SK-N-SH (cell line): Measurements from ENCODE around the gene BSN. TPM values are rescaled to one million over a fixed set of nuclear protein-coding genes. Genes with fewer than 3 reads are reported as not detected.
A peak's percentile ranks its signal among the peaks of the same experiment; 100 is the strongest.
"Not testable (repeated sequence)": the region's sequence is repeated elsewhere in the genome, so short reads cannot be mapped to it uniquely, and the experiment has no call there.

Experiments
- CTCF ChIA-PET: fragments of 300-600, 350-600 bp; formaldehyde crosslinking; extraction: SDS; loops from one replicate; lab custom pipeline; 2021; lab: Yijun Ruan, JAX
- POLR2A ChIA-PET: fragments of 350-600 bp; sonication (Branson Sonifier 250); formaldehyde crosslinking; extraction: SDS; loops from one replicate; lab custom pipeline; 2020; ENCODE audit warnings: antibody characterized with exemption, inconsistent platforms; lab: Yijun Ruan, JAX
- DNase-seq: peaks from one replicate; pipeline ENCODE4 v3.0.0; 2012
- H2AFZ ChIP-seq: fragments of 200-600 bp; sonication (generic); 2 replicates; pipeline ENCODE4 v1.8.1; 2016; ENCODE audit warnings: antibody characterized with exemption, mild to moderate bottlenecking, low read depth
- H3F3A ChIP-seq: fragments of 200-600 bp; sonication (generic); replicated peaks from 2 replicates; pipeline ENCODE3; 2016; ENCODE audit warnings: antibody characterized with exemption, mild to moderate bottlenecking; ENCODE audit not compliant: insufficient read depth
- H3K27ac ChIP-seq, 2 experiments: fragments of 200-500 bp in 1 of 2; fragments of 200-600 bp in 1 of 2; sonication (Bioruptor generic) in 1 of 2; sonication (generic), shearing (Covaris generic) in 1 of 2; 2 replicates each; pipeline versions ENCODE4 v1.5.1 to v1.6.1; 2014 to 2016; ENCODE audit warnings: low read depth in 2 of 2, inconsistent platforms in 1 of 2, low read length in 1 of 2, mild to moderate bottlenecking in 1 of 2, mixed read lengths in 1 of 2
- H3K27me3 ChIP-seq: fragments of 200-600 bp; sonication (generic), shearing (Covaris generic); 2 replicates; pipeline ENCODE4 v1.6.1; 2016; ENCODE audit warnings: mixed run types; ENCODE audit not compliant: insufficient read depth
- H3K36me3 ChIP-seq, 2 experiments: fragments of 200-500 bp in 1 of 2; fragments of 200-600 bp in 1 of 2; sonication (Bioruptor generic) in 1 of 2; sonication (generic) in 1 of 2; replicated peaks in 1 of 2; 2 replicates each; pipeline versions ENCODE3 to v1.5.1; 2014 to 2016; ENCODE audit warnings: low read length in 1 of 2, mild to moderate bottlenecking in 1 of 2; ENCODE audit not compliant: insufficient read depth in 2 of 2, control insufficient read depth in 1 of 2
- H3K4me1 ChIP-seq, 2 experiments: fragments of 200-500 bp in 1 of 2; fragments of 200-600 bp in 1 of 2; sonication (Bioruptor generic) in 1 of 2; sonication (generic), shearing (Covaris generic) in 1 of 2; 2 replicates each; pipeline versions ENCODE4 v1.5.1 to v1.6.1; 2014 to 2016; ENCODE audit warnings: low read depth in 1 of 2, low read length in 1 of 2, mixed run types in 1 of 2; ENCODE audit not compliant: insufficient read depth in 2 of 2, control insufficient read depth in 1 of 2
- H3K4me2 ChIP-seq: fragments of 200-600 bp; sonication (generic), shearing (Covaris generic); 2 replicates; pipeline ENCODE4 v1.6.1; 2017; ENCODE audit warnings: mixed run types
- H3K4me3 ChIP-seq, 2 experiments: fragments of 200-500 bp in 1 of 2; fragments of 200-600 bp in 1 of 2; sonication (Bioruptor generic) in 1 of 2; sonication (generic), shearing (Covaris generic) in 1 of 2; 2 replicates each; pipeline versions ENCODE4 v1.5.1 to v1.8.1; 2014 to 2016; ENCODE audit warnings: low read depth in 2 of 2, inconsistent platforms in 1 of 2, low read length in 1 of 2, mild to moderate bottlenecking in 1 of 2, mixed read lengths in 1 of 2, moderate library complexity in 1 of 2
- H3K79me2 ChIP-seq: fragments of 200-600 bp; sonication (generic); 2 replicates; pipeline ENCODE4 v1.8.1; 2017; ENCODE audit warnings: mild to moderate bottlenecking; ENCODE audit not compliant: insufficient read depth
- H3K9ac ChIP-seq: fragments of 200-600 bp; sonication (generic); 2 replicates; pipeline ENCODE4 v1.6.1; 2017; ENCODE audit warnings: mixed run types
- H3K9me2 ChIP-seq: fragments of 200-600 bp; sonication (generic); 2 replicates; pipeline ENCODE4 v1.6.1; 2017; ENCODE audit warnings: mixed run types
- H3K9me3 ChIP-seq: fragments of 200-600 bp; sonication (generic); 2 replicates; pipeline ENCODE4 v1.6.1; 2017; ENCODE audit warnings: mixed run types, mild to moderate bottlenecking, moderate library complexity
- H4K20me1 ChIP-seq: fragments of 200-600 bp; sonication (generic); 2 replicates; pipeline ENCODE4 v1.6.1; 2017; ENCODE audit warnings: mild to moderate bottlenecking, mixed run types; ENCODE audit not compliant: insufficient read depth
- WGBS: methylation state at CpG from one replicate; pipeline ENCODE4 v1.1.6; 2017; ENCODE audit warnings: low lambda C conversion rate; 5-methylcytosine and 5-hydroxymethylcytosine counted together
- polyA plus RNA-seq, 3 experiments: library from polyadenylated mRNA; depleted of rRNA; stranded (reverse); fragments of >200 nt; gene quantifications; 2 replicates each; pipeline ENCODE4 v1.2.3, GENCODE V29; 2012

BSN gene
- polyA plus RNA-seq, 1 of the 3 experiments (the other 2 are of a cell fraction): 0.07 TPM

DNA sequence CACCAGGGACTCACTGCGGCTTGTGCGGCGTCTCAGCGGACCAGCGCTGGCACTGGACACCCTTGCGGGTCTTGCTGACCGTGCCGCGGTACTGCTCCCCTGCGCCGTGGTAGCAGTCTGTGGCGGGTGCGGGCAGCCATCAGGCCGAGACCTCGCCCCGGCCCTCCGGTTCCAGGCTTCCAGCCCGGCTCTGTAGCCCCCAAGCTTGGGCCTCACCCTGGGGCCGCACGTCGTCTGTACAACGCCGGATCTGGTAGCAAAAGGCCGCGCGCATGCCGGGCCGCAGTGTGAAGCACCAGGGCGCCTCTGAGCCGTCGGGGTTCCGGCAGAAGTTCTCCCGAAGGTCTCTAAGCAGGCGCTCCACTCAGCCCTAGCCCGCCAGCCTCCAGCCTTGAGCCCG lies 131.6 kb downstream of the BSN start:
- H3K9ac ChIP-seq, H2AFZ ChIP-seq, POLR2A ChIA-PET, H3K4me3 ChIP-seq, H3K27me3 ChIP-seq, H3K9me2 ChIP-seq, H4K20me1 ChIP-seq, DNase-seq, H3K4me2 ChIP-seq, H3K27ac ChIP-seq, H3K9me3 ChIP-seq, H3F3A ChIP-seq: not testable (repeated sequence)
- Histone ChIP-seq H3K36me3 (peaks cover 0 to 29% of the 10 kb centered on the region in 2 experiments), H3K79me2 (peaks cover 14% of the 10 kb centered on the region), H3K4me1 (peaks cover 5 to 20% of the 10 kb centered on the region in 2 experiments; a peak in 2 of 4 replicates)
- 93% methylated on average over 3 of the region's 36 CpGs for WGBS
- CTCF ChIA-PET: interaction anchor here (1.4 kb wide), 1 partner anchor 14 kb away, joined by 6 read pairs; no protein-coding TSS in a partner anchor

DNA sequence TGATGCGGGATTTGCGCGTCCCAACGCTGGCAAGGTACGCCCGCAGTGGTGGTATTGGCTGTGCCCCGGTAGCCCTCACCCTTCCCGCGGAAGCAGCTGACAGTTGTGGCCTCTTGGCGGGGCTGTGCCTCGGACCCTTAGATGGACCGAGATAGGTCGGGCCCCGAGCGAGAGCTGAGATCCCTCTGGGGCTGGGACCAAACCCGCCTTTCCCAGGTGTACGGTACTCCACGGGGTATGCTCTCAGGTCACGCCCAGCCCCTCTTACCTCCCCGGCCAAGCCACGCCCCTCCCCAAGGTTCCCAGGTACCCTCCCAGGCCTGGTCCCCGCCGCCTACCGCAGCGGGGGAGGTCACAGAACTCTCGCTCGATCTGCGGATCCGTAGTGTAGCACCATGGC lies 132.1 kb downstream of the BSN start:
- H3K27me3 ChIP-seq, H2AFZ ChIP-seq, CTCF ChIA-PET, H3K4me2 ChIP-seq, H3K9me2 ChIP-seq, H3K9ac ChIP-seq, H4K20me1 ChIP-seq, H3K9me3 ChIP-seq, DNase-seq, H3K27ac ChIP-seq, H3F3A ChIP-seq, POLR2A ChIA-PET: not testable (repeated sequence)
- Histone ChIP-seq H3K4me1 (peaks cover 5 to 24% of the 10 kb centered on the region in 2 experiments; a peak in 2 of 4 replicates), H3K36me3 (peaks cover 0 to 24% of the 10 kb centered on the region in 2 experiments), H3K4me3 (peak overlapping the region in 1 of 2 experiments; percentile 24; a peak in 1 of 4 replicates), H3K79me2 (peaks cover 18% of the 10 kb centered on the region)
- WGBS: 15% methylated on average over 4 of the region's 29 CpGs

DNA sequence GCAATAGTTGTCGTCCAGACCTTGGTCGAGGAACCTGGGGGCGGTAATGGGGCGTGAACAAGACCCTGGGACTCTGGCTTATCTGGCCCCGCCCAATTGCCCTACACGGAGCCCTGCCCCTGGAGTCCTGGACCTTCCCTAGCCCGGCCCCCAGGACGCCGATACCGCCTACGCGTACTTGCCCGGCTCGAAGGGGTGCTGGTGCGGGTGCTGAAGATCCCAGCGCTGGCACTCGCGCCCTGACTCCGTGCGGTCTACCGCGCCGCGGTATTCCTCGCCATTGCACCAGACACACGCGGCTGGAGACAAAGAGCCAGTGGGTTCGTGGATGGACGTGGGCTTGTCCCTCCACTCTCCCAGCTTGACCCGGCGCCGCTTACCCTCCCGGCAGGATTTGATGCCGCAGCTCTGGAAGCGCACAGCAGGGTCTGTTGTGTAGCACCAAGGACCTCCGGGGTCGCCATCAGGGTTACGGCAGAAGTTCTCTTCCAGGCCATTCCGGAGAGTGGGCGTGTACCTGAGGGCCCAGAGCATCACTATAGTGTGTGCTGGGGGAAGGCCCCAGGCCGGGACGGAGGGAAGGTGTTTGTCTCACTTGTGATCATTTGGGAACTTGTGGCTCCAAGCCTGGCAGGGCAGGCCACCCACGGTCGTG lies 132.6 kb downstream of the BSN start:
- H3K9me3 ChIP-seq, CTCF ChIA-PET, H3K27me3 ChIP-seq, POLR2A ChIA-PET, H3K9me2 ChIP-seq, H3K9ac ChIP-seq, H3F3A ChIP-seq, H4K20me1 ChIP-seq, H3K4me2 ChIP-seq, H2AFZ ChIP-seq, H3K27ac ChIP-seq: not testable (repeated sequence)
- WGBS: 76% methylated on average over 10 of the region's 44 CpGs
- Histone ChIP-seq H3K4me1 (peaks cover 5 to 27% of the 10 kb centered on the region in 2 experiments; a peak in 2 of 4 replicates), H3K79me2 (peaks cover 18% of the 10 kb centered on the region), H3K4me3 (peak overlapping the region in 1 of 2 experiments; percentile 24; a peak in 1 of 4 replicates), H3K36me3 (peaks cover 0 to 18% of the 10 kb centered on the region in 2 experiments)
- DNase-seq: peak; percentile 69

DNA sequence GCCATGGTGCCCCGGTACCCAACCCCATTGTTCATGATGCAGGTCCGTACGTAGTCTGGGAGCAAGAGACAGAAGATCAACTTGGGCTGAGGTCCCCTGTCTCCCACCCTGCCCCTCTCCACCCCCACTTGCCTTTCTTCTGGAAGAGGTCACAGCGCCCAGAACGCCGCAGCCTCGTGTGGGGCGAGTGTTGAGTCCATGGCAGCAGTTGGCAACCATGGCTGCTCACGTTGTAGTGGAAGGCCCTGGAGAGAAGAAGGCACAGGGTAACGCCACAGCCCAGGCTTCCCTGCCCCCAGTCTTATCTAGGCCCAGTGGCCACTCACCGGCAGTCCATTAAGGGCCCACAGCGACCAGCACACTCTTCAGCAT lies 133.1 kb downstream of the BSN start:
- WGBS: 95% methylated on average over 4 of the region's 12 CpGs
- H3K4me3 ChIP-seq, H3F3A ChIP-seq, H3K27me3 ChIP-seq, H3K9me3 ChIP-seq, H3K9ac ChIP-seq, H3K27ac ChIP-seq, H3K4me2 ChIP-seq, DNase-seq, H2AFZ ChIP-seq, POLR2A ChIA-PET, H3K9me2 ChIP-seq, H4K20me1 ChIP-seq, CTCF ChIA-PET: not testable (repeated sequence)
- peaks cover 18% of the 10 kb centered on the region for H3K79me2 ChIP-seq
- peaks cover 0 to 13% of the 10 kb centered on the region in 2 experiments for H3K36me3 ChIP-seq
- H3K4me1 ChIP-seq: peaks cover 5 to 27% of the 10 kb centered on the region in 2 experiments; a peak in 2 of 4 replicates

- peaks cover 5 to 27% of the 10 kb centered on the region in 2 experiments; a peak in 2 of 4 replicates for H3K4me1 ChIP-seq
- H4K20me1 ChIP-seq, H3K36me3 ChIP-seq, H3F3A ChIP-seq, H3K9me2 ChIP-seq, H2AFZ ChIP-seq, POLR2A ChIA-PET, H3K27me3 ChIP-seq, H3K9me3 ChIP-seq, DNase-seq: not testable (repeated sequence)
- 68% methylated on average over 5 of the region's 7 CpGs for WGBS
- H3K4me2 ChIP-seq: peak overlapping the region; percentile 83
- CTCF ChIA-PET: interaction anchor here (0.9 to 1.4 kb wide), 2 partner anchors 15 to 149 kb away, joined by 3 read pairs; no protein-coding TSS in a partner anchor
- H3K27ac ChIP-seq: peak overlapping the region; percentile 18 to 25; a peak in 3 of 4 replicates
- H3K9ac ChIP-seq: peak overlapping the region; percentile 87
- H3K79me2 ChIP-seq: peaks cover 26% of the 10 kb centered on the region
- H3K4me3 ChIP-seq: peak overlapping the region; percentile 84 to 92
Observed at GRCh38 chr3:49688338-49689045, 134.2 kb downstream of the BSN start.
